Thyroid gland (tissue), 4 donors: ENCODE results near the gene OPN1LW. TPM values are rescaled to one million over a fixed set of nuclear protein-coding genes. Genes with fewer than 3 reads are reported as not detected.

Experiments
- DNase-seq, 2 donors: peaks; one replicate each; pipeline ENCODE4 v3.0.0-alpha.2; 2019
- H3K27ac ChIP-seq, 3 donors: fragments of 200-600 bp; sonication (generic); 1 replicate in 2 of 3; 2 replicates in 1 of 3; pipeline ENCODE4 v1.5.1; 2016 to 2019; ENCODE audit warnings: mild to moderate bottlenecking in 1 of 3, moderate library complexity in 1 of 3
- H3K27me3 ChIP-seq: fragments of 200-600 bp; sonication (generic); one replicate; pipeline ENCODE4 v1.5.1; 2019
- H3K36me3 ChIP-seq, 2 donors: fragments of 200-600 bp; sonication (generic); one replicate each; pipeline ENCODE4 v1.5.1; 2016 to 2019
- H3K4me1 ChIP-seq, 2 donors: fragments of 200-600 bp; sonication (generic); one replicate each; pipeline ENCODE4 v1.5.1; 2017 to 2019
- H3K4me3 ChIP-seq, 3 donors: fragments of 200-600 bp; sonication (generic); replicated peaks in 1 of 3; 1 replicate in 2 of 3; 2 replicates in 1 of 3; pipeline ENCODE4 v1.5.1; 2016; ENCODE audit warnings: mild to moderate bottlenecking in 1 of 3
- H3K9me3 ChIP-seq: fragments of 200-600 bp; sonication (generic); one replicate; pipeline ENCODE4 v1.5.1; 2017
- POLR2A ChIP-seq, 2 donors: fragments of 450-650 bp; IDR thresholded peaks; one replicate each; pipeline ENCODE4 v1.6.1; 2017; ENCODE audit warnings: antibody characterized with exemption in 2 of 2, mild to moderate bottlenecking in 2 of 2, moderate library complexity in 1 of 2
- WGBS, 2 donors: methylation state at CpG; one replicate each; pipeline ENCODE4 v1.1.5; 2017; 5-methylcytosine and 5-hydroxymethylcytosine counted together
- intact Hi-C: fragments of 100-400 bp; cut with DNase I; formaldehyde crosslinking; loops from one replicate; pipeline ENCODE4 v1.15.1; 2023
- total RNA-seq, 4 donors: library from RNA; depleted of rRNA; stranded (reverse); fragments of >200 nt; gene quantifications; one replicate each; pipeline ENCODE4 v1.2.3, GENCODE V29; 2016
- TF ChIP-seq, protein P1 (sequence below), 6 experiments: fragments of 200-600 bp in 3 of 6; fragments of 450-650 bp in 3 of 6; sonication (generic) in 3 of 6; IDR thresholded peaks; one replicate each; pipeline ENCODE4 v1.5.1; 2016 to 2019; ENCODE audit warnings: antibody characterized with exemption in 6 of 6, mild to moderate bottlenecking in 2 of 6, inconsistent platforms in 1 of 6, moderate library complexity in 1 of 6

Gene OPN1LW
- total RNA-seq, 4 donors from 2014 or later, result not detected

DNA sequence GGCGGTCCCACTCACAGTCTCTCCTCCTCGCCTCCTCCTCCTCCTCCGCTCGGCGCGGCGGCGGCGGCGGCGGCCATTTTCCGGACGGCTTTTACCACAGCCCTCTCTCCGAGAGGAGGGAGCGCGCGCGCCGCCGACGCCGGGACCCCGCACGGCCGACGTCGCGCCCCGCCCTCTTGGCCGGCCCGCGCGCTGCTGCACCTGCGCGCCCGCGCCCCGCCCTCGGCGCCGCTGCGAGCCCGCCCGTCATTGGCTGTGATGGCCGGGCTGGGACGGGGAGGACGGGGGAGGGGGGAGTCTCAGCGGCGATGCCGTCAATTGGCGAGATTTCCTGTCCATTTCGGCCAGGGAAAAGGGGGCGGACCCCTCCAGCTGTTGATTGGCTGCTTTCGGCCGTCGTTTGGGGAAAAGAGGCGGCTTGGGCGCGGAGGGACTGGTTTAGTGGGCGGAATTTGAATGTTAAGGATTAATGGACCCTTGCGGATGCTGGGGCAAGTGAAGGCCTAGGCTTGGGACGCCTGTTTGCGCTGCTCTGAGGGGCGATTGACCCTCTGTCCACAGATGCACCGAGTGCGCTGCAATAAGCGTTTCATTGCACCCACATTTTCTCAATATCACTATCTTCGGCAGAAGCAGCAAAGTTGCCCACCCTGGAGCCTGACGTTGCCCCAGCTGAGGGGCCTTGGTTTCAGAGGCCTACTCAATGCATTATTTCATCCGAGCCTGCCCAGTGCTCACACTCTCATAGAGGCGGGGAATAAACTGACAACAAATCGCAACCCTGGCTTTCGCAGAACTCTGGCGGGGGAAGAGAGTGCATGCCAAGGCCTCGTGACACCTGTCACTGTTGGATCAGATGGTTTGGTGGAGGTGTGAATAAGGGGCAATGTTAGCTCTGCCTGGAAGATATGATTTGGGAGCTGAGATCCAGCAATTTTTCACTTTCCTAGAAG, 46.2 kb upstream of the OPN1LW start, which contains the start of gene MECP2:
Gene MECP2, minus strand, starts transcription at position 129 of the 953 bp plus-strand sequence.
- no peaks in the 10 kb centered on the region for H3K27me3 ChIP-seq
- H3K4me1 ChIP-seq, result peaks cover 6 to 14% of the 10 kb centered on the region in 2 donors
- H3K9me3 ChIP-seq, result no peaks in the 10 kb centered on the region
- TF ChIP-seq POLR2A (IDR thresholded peaks at IDR 0.05), result peak in 1 of 2 donors; percentile 78
- TF ChIP-seq, protein P1, sequence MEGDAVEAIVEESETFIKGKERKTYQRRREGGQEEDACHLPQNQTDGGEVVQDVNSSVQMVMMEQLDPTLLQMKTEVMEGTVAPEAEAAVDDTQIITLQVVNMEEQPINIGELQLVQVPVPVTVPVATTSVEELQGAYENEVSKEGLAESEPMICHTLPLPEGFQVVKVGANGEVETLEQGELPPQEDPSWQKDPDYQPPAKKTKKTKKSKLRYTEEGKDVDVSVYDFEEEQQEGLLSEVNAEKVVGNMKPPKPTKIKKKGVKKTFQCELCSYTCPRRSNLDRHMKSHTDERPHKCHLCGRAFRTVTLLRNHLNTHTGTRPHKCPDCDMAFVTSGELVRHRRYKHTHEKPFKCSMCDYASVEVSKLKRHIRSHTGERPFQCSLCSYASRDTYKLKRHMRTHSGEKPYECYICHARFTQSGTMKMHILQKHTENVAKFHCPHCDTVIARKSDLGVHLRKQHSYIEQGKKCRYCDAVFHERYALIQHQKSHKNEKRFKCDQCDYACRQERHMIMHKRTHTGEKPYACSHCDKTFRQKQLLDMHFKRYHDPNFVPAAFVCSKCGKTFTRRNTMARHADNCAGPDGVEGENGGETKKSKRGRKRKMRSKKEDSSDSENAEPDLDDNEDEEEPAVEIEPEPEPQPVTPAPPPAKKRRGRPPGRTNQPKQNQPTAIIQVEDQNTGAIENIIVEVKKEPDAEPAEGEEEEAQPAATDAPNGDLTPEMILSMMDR (IDR thresholded peaks at IDR 0.05), result no peak
- no peaks in the 10 kb centered on the region for H3K36me3 ChIP-seq
- intact Hi-C loops, result no loop called here
- peak; percentile 91 to 92 for DNase-seq
- H3K4me3 ChIP-seq, result peak within 1 kb of the TSS; percentile 15 to 55 (median 34)
- WGBS, 2 donors, result 21 to 31% methylated on average over 14 to 27 of the region's 75 CpGs
- H3K27ac ChIP-seq, result peak within 1 kb of the TSS; percentile 90 to 98 (median 92)

DNA sequence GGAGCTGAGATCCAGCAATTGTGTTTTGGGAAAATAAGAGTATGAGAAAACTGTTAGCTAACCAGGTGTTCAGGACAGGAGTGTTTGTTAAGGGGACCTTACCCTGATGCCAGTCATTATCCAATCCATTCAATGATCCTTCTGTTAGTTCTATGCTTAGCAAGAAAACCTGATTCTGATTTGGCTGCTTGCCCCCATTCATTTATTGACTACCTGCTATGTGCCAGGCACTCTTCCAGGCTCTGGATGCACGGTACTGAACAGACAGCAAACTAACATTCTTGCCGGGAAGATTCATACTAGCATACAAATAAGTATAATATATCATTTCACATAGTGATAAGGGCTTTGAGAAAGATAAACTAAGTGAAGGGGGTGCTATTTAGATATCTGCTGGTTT, 45.5 kb upstream of the OPN1LW start:
- intact Hi-C loops, result no loop called here
- WGBS, 2 donors, result 71 to 83% methylated on average over 2 of the region's 2 CpGs

DNA sequence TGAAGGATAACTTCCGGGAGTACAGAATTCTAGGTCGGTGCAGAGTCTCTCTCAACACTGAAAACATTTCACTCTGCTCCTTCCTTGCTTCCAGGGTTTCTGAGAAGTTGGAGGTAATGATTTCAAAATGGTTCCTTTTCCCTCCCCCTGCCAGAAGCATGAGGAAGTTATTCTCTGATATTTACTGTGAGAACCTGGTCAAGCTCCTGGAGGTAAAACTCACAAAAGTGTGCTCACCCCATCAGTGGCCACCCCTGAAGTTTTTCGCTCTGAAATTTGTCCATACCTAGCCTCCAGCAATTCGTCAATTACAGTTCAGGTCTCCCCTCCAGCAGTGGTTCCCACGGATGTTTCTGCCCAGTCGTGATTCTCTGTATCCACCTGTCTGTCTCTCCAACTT, 30.3 kb upstream of the OPN1LW start:
- H3K27ac ChIP-seq, result no peak overlapping the region
- no peaks in the 10 kb centered on the region for H3K27me3 ChIP-seq
- H3K9me3 ChIP-seq, result no peaks in the 10 kb centered on the region
- WGBS, 2 donors, result 67 to 72% methylated on average over 6 of the region's 6 CpGs
- no peak for TF ChIP-seq POLR2A (IDR thresholded peaks at IDR 0.05)
- TF ChIP-seq, protein P1 (IDR thresholded peaks at IDR 0.05), result no peak
- no peaks in the 10 kb centered on the region for H3K36me3 ChIP-seq
- intact Hi-C loops, result no loop called here
- no peaks in the 10 kb centered on the region for H3K4me1 ChIP-seq
- no peak for DNase-seq
- no peak overlapping the region for H3K4me3 ChIP-seq

More for the DNA sequence above, 45.5 kb upstream of the OPN1LW start:
- H3K4me1 ChIP-seq, result peaks cover 6 to 14% of the 10 kb centered on the region in 2 donors
- DNase-seq, result no peak
- H3K9me3 ChIP-seq, result no peaks in the 10 kb centered on the region
- no peak overlapping the region for H3K27ac ChIP-seq
- TF ChIP-seq, protein P1 (IDR thresholded peaks at IDR 0.05), result no peak
- no peak for TF ChIP-seq POLR2A (IDR thresholded peaks at IDR 0.05)
- H3K27me3 ChIP-seq, result no peaks in the 10 kb centered on the region
- H3K4me3 ChIP-seq, result no peak overlapping the region
- H3K36me3 ChIP-seq, result no peaks in the 10 kb centered on the region

DNA sequence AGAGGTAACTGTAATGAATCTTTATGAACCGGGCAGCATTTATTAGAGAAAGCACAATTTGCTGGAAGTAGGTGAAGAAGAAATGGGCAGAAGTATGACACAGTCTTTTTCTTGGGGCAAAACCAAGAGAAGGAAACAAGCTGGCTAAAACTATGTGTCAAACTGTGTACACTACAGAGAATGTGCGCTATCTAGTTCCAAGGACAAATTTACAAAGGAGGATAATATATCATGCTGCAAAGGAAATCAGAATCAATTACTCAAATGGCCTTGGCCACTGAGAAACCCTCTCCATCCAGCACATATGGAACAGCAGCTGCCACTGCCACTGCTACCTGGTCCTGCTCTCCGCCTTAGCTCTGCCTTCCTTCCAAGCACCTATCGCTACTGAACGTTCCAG, 29.4 kb upstream of the OPN1LW start:
- no peaks in the 10 kb centered on the region for H3K4me1 ChIP-seq
- no peaks in the 10 kb centered on the region for H3K9me3 ChIP-seq
- no peak for TF ChIP-seq POLR2A (IDR thresholded peaks at IDR 0.05)
- TF ChIP-seq, protein P1 (IDR thresholded peaks at IDR 0.05), result no peak
- 89% methylated on average over 3 to 5 of the region's 5 CpGs for WGBS, 2 donors
- no peaks in the 10 kb centered on the region for H3K36me3 ChIP-seq
- no peak for DNase-seq
- H3K27ac ChIP-seq, result no peak overlapping the region
- no peak overlapping the region for H3K4me3 ChIP-seq
- intact Hi-C loops, result no loop called here
- H3K27me3 ChIP-seq, result no peaks in the 10 kb centered on the region

DNA sequence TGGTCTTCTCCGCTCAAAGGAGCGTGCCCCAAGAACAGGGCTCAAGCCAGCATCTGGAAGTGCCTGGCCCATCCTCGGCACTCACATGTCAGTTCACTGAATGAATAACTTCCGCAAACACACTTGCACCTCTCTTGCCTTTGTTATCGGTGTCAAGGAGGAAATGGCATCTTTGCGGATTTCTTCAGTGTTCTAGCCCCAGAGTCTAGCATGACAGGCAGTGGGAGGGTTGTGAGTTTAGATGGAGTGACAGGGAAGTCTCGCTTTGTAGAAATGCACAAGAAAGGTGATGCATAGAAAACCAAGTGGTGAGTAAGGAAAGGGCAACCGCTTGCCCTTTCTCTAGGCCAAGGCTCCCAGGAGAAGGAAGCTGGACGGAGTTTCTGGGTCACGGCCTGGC, 29.0 kb upstream of the OPN1LW start:
- H3K4me3 ChIP-seq, result no peak overlapping the region
- H3K27me3 ChIP-seq, result no peaks in the 10 kb centered on the region
- no peaks in the 10 kb centered on the region for H3K4me1 ChIP-seq
- no peak for TF ChIP-seq POLR2A (IDR thresholded peaks at IDR 0.05)
- TF ChIP-seq, protein P1 (IDR thresholded peaks at IDR 0.05), result no peak
- H3K36me3 ChIP-seq, result no peaks in the 10 kb centered on the region
- WGBS, 2 donors, result 93 to 95% methylated on average over 8 to 10 of the region's 10 CpGs
- intact Hi-C loops, result no loop called here
- no peak for DNase-seq
- no peaks in the 10 kb centered on the region for H3K9me3 ChIP-seq
- no peak overlapping the region for H3K27ac ChIP-seq
